HG03558 (cell line): ENCODE data around the gene QKI.
"Not testable (repeated sequence)": the region's sequence is repeated elsewhere in the genome, so short reads cannot be mapped to it uniquely, and the experiment has no call there.

Experiments
- ATAC-seq: cut with Tn5 transposase; IDR thresholded peaks from one replicate; pipeline ENCODE4 v1.9.1; 2021; ENCODE audit warnings: moderate number of reproducible peaks; ENCODE audit not compliant: unreplicated experiment; ENCODE audit errors: extremely low read depth

The QKI gene

DNA sequence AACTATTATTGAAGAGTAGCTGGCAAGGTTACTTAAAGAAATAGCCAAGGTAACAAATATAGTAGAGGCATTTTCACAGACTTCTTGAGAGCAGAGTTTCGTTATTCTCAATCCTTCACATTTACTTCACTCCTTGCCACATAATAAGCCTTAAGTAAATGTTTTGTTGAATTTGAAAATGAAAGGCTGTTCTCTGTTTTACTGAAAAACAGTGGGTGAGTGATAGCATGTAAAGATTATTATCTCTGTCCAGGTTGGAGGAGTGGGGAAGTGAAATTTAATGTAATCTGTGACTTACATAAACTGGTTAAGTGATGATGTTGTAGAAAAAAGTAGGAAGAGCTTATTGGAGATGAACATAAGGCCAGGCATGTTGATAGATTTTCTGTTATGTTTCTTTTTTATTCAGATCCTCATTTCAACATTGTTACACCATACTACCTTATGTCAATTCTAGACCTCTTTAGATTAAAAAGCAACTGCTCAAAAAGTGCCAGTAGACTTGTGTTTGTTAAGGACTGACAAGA, 55.0 kb downstream of the QKI start:
- ATAC-seq, result no peak

- ATAC-seq, result no peak
Measured at GRCh38 chr6:163470611-163471010, 56.1 kb downstream of the QKI start.

DNA sequence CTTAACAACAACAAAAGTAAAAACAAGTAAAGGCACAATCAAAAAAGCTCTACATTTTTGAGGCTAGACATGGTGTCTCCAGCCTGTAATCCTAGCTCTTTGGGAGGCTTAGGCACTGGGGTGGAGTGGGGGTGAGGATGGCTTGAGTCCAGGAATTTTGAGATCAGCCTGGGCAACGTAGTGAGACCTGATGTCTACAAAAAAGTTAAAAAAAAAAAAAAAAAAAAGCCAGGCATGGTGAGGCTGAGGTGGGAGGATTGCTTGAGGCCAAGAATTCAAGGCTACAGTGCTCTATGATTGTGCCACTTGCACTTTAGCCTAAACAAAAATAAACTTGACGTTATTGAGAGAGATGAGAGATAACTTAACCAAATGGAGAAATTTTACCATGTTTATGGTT, 60.1 kb downstream of the QKI start:
- ATAC-seq, result no peak

DNA sequence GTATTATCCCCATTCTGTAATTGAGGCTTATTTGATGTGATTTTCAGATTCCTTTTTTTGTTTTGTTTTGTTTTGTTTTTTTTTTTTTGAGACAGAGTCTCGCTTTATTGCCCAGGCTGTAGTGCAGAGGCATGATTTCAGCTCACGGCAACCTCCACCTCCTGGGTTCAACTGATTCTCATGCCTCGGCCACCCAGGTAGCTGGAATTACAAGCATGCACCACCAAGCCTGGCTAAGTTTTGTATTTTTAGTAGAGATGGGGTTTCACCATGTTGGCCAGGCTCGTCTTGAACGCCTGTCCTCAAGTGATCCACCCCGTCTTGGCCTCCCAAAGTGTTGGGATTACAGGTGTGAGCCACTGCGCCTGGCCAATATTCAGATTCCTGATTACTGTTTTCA, 62.4 kb downstream of the QKI start:
- not testable (repeated sequence) for ATAC-seq

GRCh38 chr6:163483107-163483506, 68.6 kb downstream of the QKI start:
- ATAC-seq, result no peak

DNA sequence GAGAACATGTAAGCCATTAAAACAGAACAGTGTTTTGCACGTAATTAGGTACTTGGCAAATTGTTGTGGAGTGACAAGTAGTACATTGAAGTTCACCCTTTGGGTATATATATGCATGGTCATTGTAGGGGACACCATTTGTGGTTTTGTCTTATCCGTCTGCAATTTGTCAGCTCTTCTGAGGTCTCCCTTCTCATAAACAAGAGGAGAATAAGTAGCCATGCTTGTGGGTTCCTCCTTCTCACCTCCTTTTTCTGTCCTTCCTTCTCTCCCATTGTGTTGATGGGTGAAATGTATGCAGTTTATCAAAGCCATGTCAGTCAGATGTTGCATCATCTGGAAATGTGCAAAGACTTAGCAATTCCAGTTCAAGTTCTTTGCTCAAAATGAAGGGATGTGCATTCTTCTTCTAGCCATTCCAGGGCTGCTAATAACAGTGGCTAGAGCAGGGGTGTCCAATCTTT, 70.9 kb downstream of the QKI start:
- no peak for ATAC-seq

DNA sequence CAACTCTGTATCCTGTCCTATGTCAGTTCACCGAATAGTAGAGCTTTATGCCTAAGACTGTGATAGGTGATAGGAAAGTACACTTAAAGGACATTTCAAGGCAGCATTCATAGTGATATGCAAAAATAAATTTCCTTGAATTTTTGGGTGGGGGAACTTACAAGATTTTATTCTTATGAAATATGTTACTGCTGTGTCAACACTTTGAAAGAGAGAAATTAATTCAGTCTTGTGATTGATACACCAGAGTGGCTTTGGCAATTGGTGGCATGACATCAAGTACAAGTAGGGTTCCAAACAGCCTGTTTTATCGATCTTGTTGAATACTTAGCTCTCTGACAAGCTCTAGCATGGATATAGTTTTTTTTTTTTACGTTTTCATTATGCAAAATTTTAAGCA, 72.3 kb downstream of the QKI start:
- ATAC-seq, result no peak

GRCh38 chr6:163487606-163488005, 73.1 kb downstream of the QKI start:
- no peak for ATAC-seq

DNA sequence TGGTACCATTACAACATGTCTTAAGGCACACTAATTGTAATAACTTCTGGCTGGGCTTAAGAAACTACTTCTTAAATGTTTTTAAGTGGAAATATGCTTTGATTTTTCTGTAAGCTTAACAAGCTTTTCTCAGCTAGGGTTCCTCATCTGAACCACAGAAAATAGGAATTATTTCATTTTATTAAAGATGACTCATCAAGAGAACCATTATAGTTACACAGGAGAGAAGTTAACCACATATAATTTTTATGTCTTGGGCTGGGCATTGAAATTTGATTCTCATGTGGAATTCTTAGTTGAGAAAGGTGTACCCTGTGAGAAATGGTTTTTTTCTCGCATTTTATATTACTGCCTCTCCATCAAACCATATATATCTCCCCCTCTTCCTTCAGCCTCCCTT, 75.1 kb downstream of the QKI start:
- ATAC-seq, result no peak

DNA sequence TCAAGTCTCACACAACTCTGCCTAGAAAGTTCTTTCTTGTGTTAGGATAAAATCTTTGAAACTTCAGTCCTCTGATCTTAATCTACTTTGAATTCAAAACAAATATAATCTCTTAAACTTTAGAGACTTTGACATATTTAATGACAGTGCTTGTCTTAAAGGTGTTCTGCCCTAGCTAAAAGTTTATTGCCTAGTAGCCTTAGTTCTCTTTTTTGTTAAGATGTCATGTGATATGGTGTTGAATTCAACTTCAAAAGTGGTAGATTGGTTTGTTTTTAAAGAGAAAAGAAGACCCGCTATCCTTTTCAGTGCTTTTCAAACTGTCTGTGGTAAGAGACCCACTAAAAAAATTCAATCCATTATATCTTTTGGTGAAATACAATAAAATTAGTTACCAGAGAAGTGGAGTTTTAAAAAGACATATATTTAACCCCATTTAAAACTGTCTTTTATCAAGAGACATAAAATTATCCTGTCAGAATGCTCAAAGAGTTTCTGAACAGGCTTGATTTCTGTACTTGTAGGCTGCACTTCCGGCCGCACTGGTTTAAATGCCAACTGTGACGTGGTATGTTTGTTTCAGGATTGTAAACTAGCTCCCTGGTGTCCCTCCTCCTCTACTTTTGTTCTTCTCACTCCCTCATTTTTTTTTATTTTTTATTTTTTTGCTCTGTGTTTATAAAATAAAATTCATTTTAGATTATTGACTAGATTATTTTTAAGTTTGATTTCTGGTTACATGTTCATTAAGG, 76.5 kb downstream of the QKI start:
- ATAC-seq, result no peak

DNA sequence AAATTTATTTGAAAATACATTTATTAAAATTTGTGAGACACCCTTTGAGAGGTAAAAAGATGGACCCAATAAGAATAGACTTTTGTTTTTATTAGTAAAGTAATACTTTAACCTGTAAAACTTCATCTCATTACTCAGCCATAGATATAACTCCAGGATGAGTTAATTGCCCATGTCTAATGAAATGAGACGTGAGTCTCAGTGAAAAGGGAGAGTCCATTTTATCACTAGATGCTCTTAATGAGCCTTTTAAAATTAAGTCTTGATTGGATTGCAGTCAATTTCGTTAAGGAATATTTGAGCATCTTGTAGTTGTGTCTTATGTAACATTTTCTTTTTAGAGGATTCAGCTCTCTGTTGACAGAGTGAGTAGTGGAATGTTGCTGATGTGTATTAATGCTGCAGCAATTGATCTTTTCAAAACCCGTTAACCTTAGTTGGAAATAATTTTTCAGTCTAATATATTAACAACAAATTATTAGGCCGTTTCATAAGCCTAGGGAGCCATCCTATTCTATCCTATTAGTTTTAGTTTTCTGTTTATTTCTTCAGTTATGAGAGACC, 77.3 kb downstream of the QKI start:
- no peak for ATAC-seq

GRCh38 chr6:163494279-163494727, 79.8 kb downstream of the QKI start:
- ATAC-seq, result no peak

DNA sequence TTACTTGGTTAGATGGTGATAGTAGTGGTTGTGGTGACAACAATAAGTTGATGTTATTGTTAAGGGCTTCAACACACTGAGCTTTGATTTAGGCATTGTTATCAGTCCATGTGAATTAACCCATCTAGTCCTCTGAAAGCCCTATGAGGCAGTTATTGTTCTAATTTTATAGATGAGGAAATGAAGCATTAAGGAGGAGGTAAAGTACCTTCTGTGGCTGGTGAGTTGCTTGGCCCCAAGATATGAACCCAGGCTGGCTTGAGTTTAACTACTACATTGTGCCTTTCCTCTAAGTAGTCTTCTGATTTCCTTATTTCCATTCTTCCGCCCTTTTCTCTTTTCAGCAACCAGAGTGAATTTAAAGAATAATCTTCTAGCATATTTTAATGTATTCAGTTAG, 81.7 kb downstream of the QKI start:
- ATAC-seq, result no peak

- no peak for ATAC-seq
Measured at GRCh38 chr6:163500105-163500504, 85.6 kb downstream of the QKI start.

DNA sequence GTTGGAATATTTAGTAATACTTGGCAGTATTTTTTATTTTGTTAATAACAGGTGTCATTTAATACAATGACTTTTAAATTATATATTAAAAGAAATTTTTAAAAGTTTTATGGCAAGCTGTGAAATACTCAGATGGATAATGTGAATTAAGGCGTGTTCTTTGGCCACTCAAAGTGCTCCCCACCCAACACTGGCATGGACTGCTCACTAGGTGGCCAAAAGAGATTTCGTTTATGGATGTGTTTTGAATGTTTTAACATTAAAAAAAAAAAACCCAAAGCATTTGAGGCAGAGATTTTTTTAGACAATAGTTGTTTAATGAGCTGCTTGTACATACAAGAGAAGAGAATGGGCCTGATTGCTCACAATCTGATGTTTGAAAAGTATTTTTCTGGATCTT, 86.5 kb downstream of the QKI start:
- no peak for ATAC-seq

GRCh38 chr6:163501439-163501838, 86.9 kb downstream of the QKI start:
- ATAC-seq, result no peak

DNA sequence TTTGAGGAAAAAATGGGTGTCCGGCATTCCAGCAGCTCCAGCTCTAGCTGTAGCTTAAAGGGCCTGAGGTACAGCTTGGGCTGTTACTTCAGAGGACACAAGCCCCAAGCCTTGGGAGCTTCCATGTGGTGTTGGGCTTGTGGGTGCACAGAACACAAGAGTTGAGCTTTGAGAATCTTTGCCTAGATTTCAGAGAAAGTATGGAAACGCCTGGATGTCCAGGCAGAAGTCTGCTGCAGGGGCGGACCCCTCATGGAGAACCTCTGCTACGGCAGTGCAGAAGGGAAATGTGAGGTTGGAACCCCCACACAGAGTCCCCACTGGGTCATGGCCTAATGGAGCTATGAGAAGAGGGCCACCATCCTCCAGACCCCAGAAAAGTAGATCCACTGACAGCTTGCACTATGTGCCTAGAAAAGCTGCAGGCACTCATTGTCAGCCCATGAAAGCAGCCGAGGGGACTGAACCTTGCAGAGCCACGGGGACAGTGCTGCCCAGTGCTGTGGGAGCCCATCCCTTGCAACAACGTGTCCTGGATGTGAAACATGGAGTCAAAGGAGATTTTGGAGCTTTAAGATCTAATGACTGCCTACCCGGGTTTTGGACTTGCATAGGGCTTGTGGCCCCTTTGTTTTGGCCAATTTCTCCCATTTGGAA, 90.6 kb downstream of the QKI start:
- ATAC-seq, result no peak

DNA sequence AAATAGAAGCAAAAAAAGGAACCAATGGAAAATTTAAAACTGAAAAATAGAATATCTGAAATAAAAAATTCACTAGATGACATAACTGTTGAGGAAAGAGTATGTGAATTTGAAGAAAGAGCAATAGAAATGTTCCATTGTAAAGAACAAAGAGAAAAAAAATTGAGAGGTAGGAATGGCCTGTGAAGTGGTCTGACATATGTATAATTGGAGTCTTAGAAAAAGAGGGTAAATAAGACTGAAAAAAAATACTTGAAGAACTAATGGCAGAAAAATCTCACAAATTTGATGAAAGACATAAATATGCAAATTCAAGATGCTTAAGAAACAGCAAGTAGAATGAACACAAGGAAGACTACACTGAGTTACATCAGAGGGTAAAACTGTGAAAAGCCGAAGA, 93.4 kb downstream of the QKI start:
- ATAC-seq, result no peak

- ATAC-seq, result no peak
Measured at GRCh38 chr6:163513003-163513402, 98.5 kb downstream of the QKI start.

- no peak for ATAC-seq
Measured at GRCh38 chr6:163513570-163514166, 99.2 kb downstream of the QKI start.

DNA sequence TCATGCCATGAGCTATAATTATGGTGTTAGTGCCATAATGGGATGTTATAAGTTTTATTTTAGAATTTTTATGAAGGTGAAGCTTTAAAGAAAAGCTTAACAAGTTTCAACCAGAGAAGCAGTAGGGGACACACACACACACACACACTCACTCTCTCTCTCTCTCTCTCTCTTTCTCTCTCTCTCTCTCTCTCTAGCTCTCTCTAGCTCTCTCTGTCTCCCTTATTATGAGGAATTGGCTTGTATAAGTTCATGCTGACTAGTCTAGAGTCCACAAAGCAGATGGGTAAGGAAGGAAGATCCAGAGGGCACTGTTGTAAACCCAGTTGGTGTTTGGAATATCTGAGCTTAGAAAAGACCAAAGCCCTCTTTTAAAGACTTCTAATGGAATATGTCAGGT, 102.4 kb downstream of the QKI start:
- ATAC-seq, result no peak
